ENCODE results near the gene NFIB. TPM values are rescaled to one million over a fixed set of nuclear protein-coding genes. Genes with fewer than 3 reads are reported as not detected.
A peak's percentile ranks its signal among the peaks of the same experiment; 100 is the strongest.

Gene NFIB
- total RNA-seq, 4 donors from 2014 or later: 40.2 to 150 (median 83.7) TPM

- no peaks in the 10 kb centered on the region for H3K27me3 ChIP-seq
- no peak overlapping the region for H3K4me3 ChIP-seq
- H3K4me1 ChIP-seq: peaks cover 9 to 49% (median 26%) of the 10 kb centered on the region in 4 donors
- intact Hi-C loops (cut with DNase I; ENCODE audit: low total_unique reads) (loop anchor here (10.0 kb wide), 1 partner anchor 104 kb away; no protein-coding TSS in a partner anchor), in situ Hi-C loops (cut with MboI; ENCODE audit: low pct_ligation_motif_present in 1 of 4, low pct_unique_long_range_greater_than_20kb in 1 of 4, low sequenced_read_pairs in 3 of 4) (no loop called here)
- no peaks in the 10 kb centered on the region for H3K9me3 ChIP-seq
- peak; percentile 41 for DNase-seq
- peak overlapping the region; percentile 45 to 68 (median 52) for H3K27ac ChIP-seq
- 32 to 33% methylated on average over 3 to 6 of the region's 6 CpGs for WGBS, 2 donors (ENCODE audit: low coverage in 1 of 2)
- no peaks in the 10 kb centered on the region for H3K36me3 ChIP-seq
- TF ChIP-seq EP300 (IDR thresholded peaks at IDR 0.05; ENCODE audit: low read depth): no peak
- TF ChIP-seq POLR2AphosphoS5 (IDR thresholded peaks at IDR 0.05): peak in 1 of 3 donors; percentile 10
- TF ChIP-seq POLR2A (IDR thresholded peaks at IDR 0.05): no peak
- TF ChIP-seq CTCF (IDR thresholded peaks at IDR 0.05): no peak
Observed at GRCh38 chr9:14198841-14199455, 115.0 kb downstream of the NFIB start.

GRCh38 chr9:14198047-14198840, 115.7 kb downstream of the NFIB start:
- Histone ChIP-seq H3K4me3 (no peak overlapping the region), H3K27me3 (no peaks in the 10 kb centered on the region), H3K27ac (peak overlapping the region; percentile 45 to 68 (median 52)), H3K9me3 (no peaks in the 10 kb centered on the region), H3K36me3 (no peaks in the 10 kb centered on the region), H3K4me1 (peaks cover 9 to 44% (median 23%) of the 10 kb centered on the region in 4 donors)
- in situ Hi-C loops (cut with MboI; ENCODE audit: low pct_ligation_motif_present in 1 of 4, low pct_unique_long_range_greater_than_20kb in 1 of 4, low sequenced_read_pairs in 3 of 4) (no loop called here), intact Hi-C loops (cut with DNase I; ENCODE audit: low total_unique reads) (loop anchor here (10.0 kb wide), 1 partner anchor 103 kb away; no protein-coding TSS in a partner anchor)
- TF ChIP-seq CTCF (IDR thresholded peaks at IDR 0.05) (no peak), EP300 (IDR thresholded peaks at IDR 0.05; ENCODE audit: low read depth) (no peak), POLR2AphosphoS5 (IDR thresholded peaks at IDR 0.05) (no peak), POLR2A (IDR thresholded peaks at IDR 0.05) (no peak)
- DNase-seq: no peak
- WGBS, 2 donors (ENCODE audit: low coverage in 1 of 2): 66 to 76% methylated on average over 6 to 11 of the region's 11 CpGs

- Histone ChIP-seq H3K9me3 (no peaks in the 10 kb centered on the region), H3K27me3 (no peaks in the 10 kb centered on the region), H3K36me3 (no peaks in the 10 kb centered on the region), H3K27ac (peak overlapping the region in 2 of 4 donors; percentile 2 to 54), H3K4me3 (no peak overlapping the region), H3K4me1 (peaks cover 6 to 35% (median 20%) of the 10 kb centered on the region in 4 donors)
- TF ChIP-seq EP300 (IDR thresholded peaks at IDR 0.05; ENCODE audit: low read depth): no peak
- no peak for TF ChIP-seq POLR2AphosphoS5 (IDR thresholded peaks at IDR 0.05)
- no peak for TF ChIP-seq CTCF (IDR thresholded peaks at IDR 0.05)
- no peak for TF ChIP-seq POLR2A (IDR thresholded peaks at IDR 0.05)
- no peak for DNase-seq
- 68 to 77% methylated on average over 4 of the region's 4 CpGs for WGBS, 2 donors (ENCODE audit: low coverage in 1 of 2)
- in situ Hi-C loops (cut with MboI; ENCODE audit: low pct_ligation_motif_present in 1 of 4, low pct_unique_long_range_greater_than_20kb in 1 of 4, low sequenced_read_pairs in 3 of 4) (no loop called here), intact Hi-C loops (cut with DNase I; ENCODE audit: low total_unique reads) (loop anchor here (10.0 kb wide), 1 partner anchor 103 kb away; no protein-coding TSS in a partner anchor)
Observed at GRCh38 chr9:14197325-14197858, 116.5 kb downstream of the NFIB start.
